T-helper 2 cell treated with Interferon-gamma antibody and Interleukin-4, amounts not matched to agents 100 ng/mL and 5 ng/mL, for 36 hours (primary cell): Measurements from ENCODE around the gene TRPV2. TPM values are rescaled to one million over a fixed set of nuclear protein-coding genes. Genes with fewer than 3 reads are reported as not detected.

Source experiments
- intact Hi-C: fragments of 100-400 bp; cut with micrococcal nuclease; formaldehyde crosslinking; loops from one replicate; pipeline ENCODE4 v1.15.1; 2023
- total RNA-seq: library from RNA; stranded (reverse); gene quantifications from 2 replicates; pipeline ENCODE4 v1.2.3, GENCODE V29; 2022

The TRPV2 gene
- total RNA-seq, 1 donor from 2014 or later, result 135 TPM

- intact Hi-C loops, result no loop called here
Observed at GRCh38 chr17:16473044-16474011, 58.0 kb downstream of the TRPV2 start.

- intact Hi-C loops, result no loop called here
Observed at GRCh38 chr17:16474012-16474725, 58.8 kb downstream of the TRPV2 start.

DNA sequence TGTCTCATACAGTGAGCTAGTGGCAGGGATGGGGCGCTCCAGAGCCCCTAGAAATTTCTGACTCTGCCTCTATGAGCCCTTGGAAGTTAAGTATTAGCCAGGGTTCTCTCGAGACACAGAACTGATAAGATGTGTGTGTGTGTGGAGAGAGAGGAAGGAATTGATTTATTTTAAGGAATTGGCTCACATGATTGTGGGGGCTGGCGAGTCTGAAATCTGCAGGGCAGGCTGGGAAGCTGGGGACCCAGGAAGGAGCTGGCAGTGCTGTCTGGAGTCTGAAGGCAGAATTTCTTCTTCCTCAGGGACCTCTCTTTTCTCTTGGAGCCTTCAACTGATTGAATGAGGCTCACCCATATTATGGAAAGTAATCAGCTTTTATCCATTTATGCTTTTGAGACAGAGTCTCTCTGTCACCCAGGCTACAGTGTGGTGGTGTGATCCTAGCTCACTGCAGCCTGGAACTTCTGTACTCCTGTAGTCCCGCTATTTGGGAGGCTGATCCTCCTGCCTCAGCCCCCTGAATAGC, 59.9 kb downstream of the TRPV2 start:
- intact Hi-C loops, result no loop called here

DNA sequence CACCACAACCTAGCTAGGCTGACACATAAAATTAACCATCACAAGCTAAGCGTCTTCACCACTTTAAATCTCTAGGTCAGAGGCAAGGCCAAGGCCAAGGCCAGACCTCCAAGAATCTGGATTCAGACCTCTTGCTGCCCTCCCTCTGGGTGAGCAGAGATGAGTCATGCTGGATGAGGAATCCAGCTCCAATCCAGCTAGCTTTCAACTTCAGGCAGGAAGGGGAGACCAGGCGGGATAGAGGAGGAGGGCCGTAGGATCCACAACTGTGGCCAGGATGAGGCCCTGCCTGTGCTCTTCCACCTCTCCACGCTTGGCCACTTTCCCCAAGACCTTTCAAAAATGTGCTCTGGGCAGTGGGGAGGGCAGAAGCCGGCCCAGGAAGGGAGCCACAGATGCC, 61.9 kb downstream of the TRPV2 start:
- intact Hi-C loops, result no loop called here

DNA sequence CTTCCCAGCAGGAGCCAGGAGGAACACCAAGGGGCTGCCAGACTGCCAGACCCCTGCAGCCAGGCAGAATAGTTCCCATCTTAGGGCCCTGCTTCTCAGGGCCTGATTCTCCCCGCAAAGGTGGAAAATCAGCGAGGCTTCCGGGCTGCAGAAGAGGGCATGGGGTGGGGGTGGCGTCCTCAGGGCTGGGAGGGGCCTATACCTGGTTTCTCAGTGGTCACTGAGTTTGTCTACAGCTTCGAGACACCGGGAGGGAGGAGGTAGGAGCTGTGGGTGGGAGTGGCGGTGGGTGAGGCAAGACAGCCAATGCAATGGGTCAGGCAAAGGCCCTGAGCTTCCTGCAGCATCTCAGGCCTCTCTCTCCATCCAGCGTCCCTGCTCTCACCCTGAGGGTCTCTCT, 62.3 kb downstream of the TRPV2 start:
- intact Hi-C loops, result no loop called here

DNA sequence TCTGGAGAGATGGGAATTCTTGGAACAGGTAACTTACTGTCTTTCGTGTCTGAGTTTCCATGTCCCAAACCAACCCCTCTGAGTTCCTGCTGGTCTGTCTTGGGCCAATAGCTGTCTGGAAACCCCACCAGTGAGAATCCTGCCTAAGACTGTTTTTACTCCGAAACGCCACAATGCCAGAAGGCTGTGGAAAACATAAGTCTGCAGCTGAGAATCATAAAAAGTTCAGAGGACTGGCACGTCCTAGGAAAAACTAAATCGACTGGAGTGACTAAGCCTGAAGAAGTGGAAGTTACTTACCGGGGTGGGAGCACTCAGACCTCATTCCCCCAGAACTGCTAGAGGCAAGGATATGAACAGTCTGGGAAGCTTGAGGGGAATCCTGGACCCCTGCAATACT, 63.3 kb downstream of the TRPV2 start:
- intact Hi-C loops, result no loop called here

- intact Hi-C loops, result no loop called here
Observed at GRCh38 chr17:16479264-16479663, 63.9 kb downstream of the TRPV2 start.

- intact Hi-C loops, result no loop called here
Observed at GRCh38 chr17:16480995-16481394, 65.6 kb downstream of the TRPV2 start.

DNA sequence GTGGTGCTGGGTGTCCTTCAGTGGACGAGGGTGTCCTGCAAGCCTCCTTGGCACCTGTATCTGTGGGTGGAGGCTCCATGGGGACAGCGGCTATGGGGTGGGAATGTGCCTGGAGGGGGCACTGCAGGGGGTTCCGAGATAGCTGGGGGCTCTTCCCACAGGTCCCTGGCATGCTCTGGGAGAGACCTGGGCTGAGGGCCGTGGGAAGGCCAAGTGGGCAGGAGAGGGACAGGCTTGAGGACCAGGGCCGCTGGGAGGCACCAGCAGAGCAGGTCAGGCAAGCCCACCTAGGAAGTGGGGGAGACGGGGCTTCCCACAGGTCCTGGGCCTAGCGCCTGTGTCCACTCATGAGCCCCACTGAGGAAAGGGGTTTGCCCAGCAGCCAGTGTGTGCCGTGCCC, 66.9 kb downstream of the TRPV2 start:
- intact Hi-C loops, result no loop called here

DNA sequence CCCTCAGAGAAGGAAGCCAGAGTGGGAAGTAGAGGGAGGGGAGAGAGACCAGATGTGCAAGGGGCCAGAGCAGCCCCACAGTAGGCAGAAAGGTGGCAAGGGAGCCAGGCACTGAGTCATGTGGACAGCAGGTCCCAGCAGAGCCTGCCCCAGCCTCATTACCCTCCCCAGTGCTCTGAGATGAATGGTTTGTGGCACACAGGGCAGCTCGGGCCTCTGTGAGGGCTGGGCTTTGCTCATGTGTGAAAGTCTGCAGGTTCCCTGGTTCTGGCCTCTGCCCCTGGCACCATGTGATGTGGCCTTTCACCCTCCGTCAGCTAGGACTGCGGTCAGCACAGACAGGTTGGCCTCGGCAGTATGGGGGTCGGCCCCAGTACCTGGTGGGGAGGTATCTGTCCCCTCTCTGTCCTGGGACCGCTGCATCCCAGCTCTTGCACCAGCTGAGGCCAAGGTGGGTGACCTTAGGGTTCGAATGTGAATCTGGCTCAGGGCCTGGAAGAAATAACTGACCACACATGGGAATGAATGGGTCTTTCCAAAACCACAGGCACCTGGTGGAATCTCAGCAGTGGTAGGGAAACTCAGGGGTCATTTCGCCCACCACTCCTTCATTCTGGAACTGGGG, 67.8 kb downstream of the TRPV2 start:
- intact Hi-C loops, result no loop called here

DNA sequence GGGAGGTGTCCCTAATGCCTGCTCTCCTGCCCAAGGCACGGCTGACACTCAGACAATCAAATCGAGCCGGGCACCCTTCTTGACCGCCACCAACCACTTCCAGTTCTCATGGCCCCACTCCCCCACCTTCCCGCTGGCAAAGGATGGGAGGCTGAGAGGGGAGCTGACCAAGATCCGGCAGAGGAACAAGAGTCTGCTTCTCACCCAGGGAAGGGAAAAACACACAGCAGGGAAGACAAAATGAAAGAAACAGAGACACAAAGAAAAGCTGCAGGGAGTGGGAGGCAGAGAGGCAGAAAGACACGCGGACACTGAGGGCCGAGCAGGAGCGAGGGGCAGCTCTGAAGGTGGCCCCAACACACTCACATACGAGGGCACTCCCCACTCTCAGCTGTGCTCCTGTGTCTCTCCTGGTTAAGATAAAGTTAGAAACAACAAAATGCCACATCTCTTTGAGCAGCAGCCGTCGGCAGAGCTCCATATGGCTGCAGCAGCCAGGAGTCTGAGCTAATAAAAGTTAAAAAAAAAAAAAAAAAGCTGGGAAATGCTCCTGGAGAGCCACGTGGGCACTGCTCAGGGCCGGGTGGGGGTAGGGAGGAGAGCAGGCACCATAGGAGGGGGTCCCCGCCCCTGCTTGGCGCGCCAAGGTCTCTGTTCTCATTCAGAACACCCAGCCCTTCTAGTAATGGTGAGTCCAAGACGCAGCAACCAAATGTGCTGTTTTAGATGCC, 69.2 kb downstream of the TRPV2 start:
- intact Hi-C loops, result no loop called here

Other genes starting within 250 kb of the TRPV2 start
- 141 and 151 TPM in 2 replicates for gene NCOR1, start 200.0 kb upstream of the TRPV2 start, total RNA-seq
- 26.8 and 29.3 TPM in 2 replicates for gene PIGL, start 198.4 kb upstream of the TRPV2 start, total RNA-seq
- gene CENPV, start 62.1 kb upstream of the TRPV2 start, total RNA-seq, result 21.7 and 23.1 TPM in 2 replicates
- 1,372 and 1,403 TPM in 2 replicates for gene UBB, start 34.5 kb upstream of the TRPV2 start, total RNA-seq
- 1.4 and 1.8 TPM in 2 replicates for gene LRRC75A, start 76.6 kb downstream of the TRPV2 start, total RNA-seq
- 5.1 and 7.5 TPM in 2 replicates for gene ZNF287, start 153.6 kb downstream of the TRPV2 start, total RNA-seq
- gene ZNF624, start 238.3 kb downstream of the TRPV2 start, total RNA-seq, result 3.5 and 4.6 TPM in 2 replicates